ENCODE data around the gene ZSCAN9. TPM values are rescaled to one million over a fixed set of nuclear protein-coding genes. Genes with fewer than 3 reads are reported as not detected.

Gene ZSCAN9
- total and polyA plus RNA-seq, 2 of the 8 experiments (the other 6 are each of a cell fraction or from before 2014, with no cell fraction given): 10.8 to 13.6 TPM

DNA sequence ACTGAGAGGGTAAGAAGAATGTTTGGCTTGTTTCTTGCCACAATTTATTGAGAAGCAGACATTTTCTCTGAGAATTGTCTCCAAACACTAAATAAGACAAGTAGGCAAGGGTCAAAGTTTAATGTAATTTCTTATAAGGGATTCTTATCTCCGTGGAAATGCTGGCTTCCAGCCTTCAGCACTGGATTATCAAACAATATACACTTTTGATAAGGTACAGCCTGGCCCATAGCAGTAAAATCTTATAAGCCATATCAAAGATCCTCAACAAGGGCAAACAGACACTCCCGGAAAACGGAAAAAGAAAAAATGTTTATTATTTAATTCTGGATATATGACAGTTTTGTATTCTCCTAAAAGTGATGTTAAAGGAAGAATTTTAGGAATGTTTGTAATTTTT lies 18.5 kb upstream of the ZSCAN9 start:
- no peak overlapping the region for H3K27ac ChIP-seq (ENCODE audit: low read depth, low read length)
- POLR2A ChIA-PET (ENCODE audit: partially characterized antibody): no interaction called here
- TF ChIP-seq TBP (IDR thresholded peaks at IDR 0.05; ENCODE audit: low read depth, low read length) (no peak), KDM5A (IDR thresholded peaks at IDR 0.05; ENCODE audit: low read length) (no peak)

More for the DNA sequence above, 18.5 kb upstream of the ZSCAN9 start:
- no peak overlapping the region for H3K56ac ChIP-seq (replicated peaks; ENCODE audit: insufficient read length, low read depth, low read length)
- H4K5ac ChIP-seq (ENCODE audit: insufficient read length, low read depth, low read length): no peak overlapping the region
- no peak overlapping the region for H3K14ac ChIP-seq (ENCODE audit: insufficient read length)
- H4K20me1 ChIP-seq (replicated peaks in 1 of 2; ENCODE audit: control insufficient read depth in 1 of 2, insufficient read depth in 2 of 2, low read length in 2 of 2): peaks cover 0 to 1% of the 10 kb centered on the region in 2 experiments
- peaks cover 32 to 66% (median 53%) of the 10 kb centered on the region in 4 experiments for H3K27me3 ChIP-seq (replicated peaks in 1 of 4; ENCODE audit: control insufficient read depth in 3 of 4, extremely low read depth in 1 of 4, insufficient read depth in 3 of 4, low read length in 3 of 4)
- H3K4ac ChIP-seq (replicated peaks; ENCODE audit: insufficient read length, low read depth, low read length): no peak overlapping the region
- peak overlapping the region in 1 of 2 experiments; percentile 81; a peak in 1 of 4 replicates for H3K4me2 ChIP-seq (ENCODE audit: insufficient read depth in 1 of 2, low read depth in 2 of 2, low read length in 2 of 2)
- no peak overlapping the region for H2AFZ ChIP-seq (ENCODE audit: low read length)
- no peak overlapping the region for H3K18ac ChIP-seq (ENCODE audit: extremely low read depth, low read length)
- no peaks in the 10 kb centered on the region for H3K9me3 ChIP-seq (ENCODE audit: insufficient read depth in 2 of 2, low read depth in 1 of 2, low read length in 1 of 2)
- H3K9ac ChIP-seq (replicated peaks in 1 of 4; ENCODE audit: extremely low read depth in 1 of 4, low read depth in 3 of 4, low read length in 3 of 4): no peak overlapping the region
- 67% methylated on average over 3 of the region's 3 CpGs; no CpG with 5 or more reads in 1 of the 2 experiments for WGBS, 2 experiments (ENCODE audit: extremely low coverage in 1 of 2, insufficient coverage in 1 of 2, insufficient read length in 1 of 2, insufficient replicate concordance in 2 of 2, low coverage in 1 of 2, low lambda C conversion rate in 2 of 2, missing lambda C conversion rate in 1 of 2)
- H4K91ac ChIP-seq (replicated peaks; ENCODE audit: insufficient read length, low read length): no peak overlapping the region
- no peak overlapping the region for H4K8ac ChIP-seq (ENCODE audit: extremely low read depth, insufficient read depth, low read length)
- DNase-seq (ENCODE audit: low read depth in 1 of 2, low spot score in 2 of 2): no peak
- peaks cover 12% of the 10 kb centered on the region for H3K23me2 ChIP-seq (ENCODE audit: low read depth, low read length)
- no peak overlapping the region for H2BK120ac ChIP-seq (replicated peaks; ENCODE audit: low read depth, low read length)
- CTCF ChIA-PET (ENCODE audit: partially characterized antibody): interaction anchor here (1.1 kb wide), 1 partner anchor 12 kb away, joined by 5 read pairs; no protein-coding TSS in a partner anchor
- H3K79me2 ChIP-seq (ENCODE audit: control insufficient read depth in 1 of 2, insufficient read depth in 2 of 2, low read length in 2 of 2): no peaks in the 10 kb centered on the region
- FAIRE-seq: no peak
- H3K4me3 ChIP-seq (ENCODE audit: extremely low read depth in 1 of 4, insufficient read depth in 2 of 4, low read depth in 3 of 4, low read length in 4 of 4): peak overlapping the region in 1 of 4 experiments; percentile 71; a peak in 2 of 8 replicates
- no peak overlapping the region for H3K23ac ChIP-seq (ENCODE audit: insufficient read length)
- no peak overlapping the region for H2BK15ac ChIP-seq (ENCODE audit: low read length)
- H3K79me1 ChIP-seq (ENCODE audit: low read depth, low read length): no peaks in the 10 kb centered on the region
- H2AK5ac ChIP-seq (ENCODE audit: low read depth, low read length): no peak overlapping the region
- H2BK20ac ChIP-seq (ENCODE audit: low read length): no peak overlapping the region
- H3K36me3 ChIP-seq (ENCODE audit: control insufficient read depth in 2 of 4, insufficient read depth in 4 of 4, low read length in 3 of 4): no peaks in the 10 kb centered on the region
- peaks cover 0 to 2% (median 0%) of the 10 kb centered on the region in 4 experiments; a peak in 1 of 7 replicates for H3K4me1 ChIP-seq (replicated peaks in 1 of 4; ENCODE audit: control insufficient read depth in 3 of 4, insufficient read depth in 4 of 4, low read length in 3 of 4)
- no peak overlapping the region for H2BK5ac ChIP-seq (ENCODE audit: low read depth, low read length)
- H2BK12ac ChIP-seq (ENCODE audit: low read depth, low read length): no peak overlapping the region

Data from H1 (cell line).